Measurements from ENCODE around the gene BCKDK.

BCKDK gene

GRCh38 chr16:31108794-31109558, 790 bp downstream of the BCKDK start:
- no peak for DNase-seq
- Histone ChIP-seq H3K27me3 (no peaks in the 10 kb centered on the region), H3K9me3 (no peaks in the 10 kb centered on the region), H3K36me3 (peaks cover 34% of the 10 kb centered on the region), H3K4me3 (ENCODE audit: low read depth, low read length) (peak overlapping the region; percentile 90), H3K4me1 (no peaks in the 10 kb centered on the region; the same call in 1 of the 2 replicates)
- no peak for TF ChIP-seq CTCF (IDR thresholded peaks at IDR 0.05; ENCODE audit: low read depth, low read length)

- no peak for DNase-seq
- Histone ChIP-seq H3K4me3 (ENCODE audit: low read depth, low read length) (no peak overlapping the region), H3K27me3 (no peaks in the 10 kb centered on the region), H3K9me3 (no peaks in the 10 kb centered on the region), H3K36me3 (peaks cover 34% of the 10 kb centered on the region), H3K4me1 (no peaks in the 10 kb centered on the region; the same call in 1 of the 2 replicates)
- TF ChIP-seq CTCF (IDR thresholded peaks at IDR 0.05; ENCODE audit: low read depth, low read length), result no peak
Observed at GRCh38 chr16:31109622-31110021, 1.4 kb downstream of the BCKDK start.

- no peak for TF ChIP-seq CTCF (IDR thresholded peaks at IDR 0.05; ENCODE audit: low read depth, low read length)
- peaks cover 34% of the 10 kb centered on the region for H3K36me3 ChIP-seq
- H3K9me3 ChIP-seq, result no peaks in the 10 kb centered on the region
- no peak overlapping the region for H3K4me3 ChIP-seq (ENCODE audit: low read depth, low read length)
- H3K27me3 ChIP-seq, result no peaks in the 10 kb centered on the region
- H3K4me1 ChIP-seq, result no peaks in the 10 kb centered on the region; the same call in 1 of the 2 replicates
- DNase-seq, result no peak
Observed at GRCh38 chr16:31110106-31111034, 2.2 kb downstream of the BCKDK start.

GRCh38 chr16:31111881-31112466, 3.8 kb downstream of the BCKDK start:
- Histone ChIP-seq H3K9me3 (no peaks in the 10 kb centered on the region), H3K4me3 (ENCODE audit: low read depth, low read length) (no peak overlapping the region), H3K27me3 (no peaks in the 10 kb centered on the region), H3K4me1 (no peaks in the 10 kb centered on the region; the same call in 1 of the 2 replicates), H3K36me3 (peaks cover 34% of the 10 kb centered on the region)
- DNase-seq, result no peak
- no peak for TF ChIP-seq CTCF (IDR thresholded peaks at IDR 0.05; ENCODE audit: low read depth, low read length)

GRCh38 chr16:31112711-31113110, 4.5 kb downstream of the BCKDK start:
- TF ChIP-seq CTCF (IDR thresholded peaks at IDR 0.05; ENCODE audit: low read depth, low read length), result no peak
- Histone ChIP-seq H3K9me3 (no peaks in the 10 kb centered on the region), H3K4me1 (no peaks in the 10 kb centered on the region), H3K4me3 (ENCODE audit: low read depth, low read length) (no peak overlapping the region), H3K27me3 (no peaks in the 10 kb centered on the region), H3K36me3 (peaks cover 34% of the 10 kb centered on the region)
- no peak for DNase-seq

Data from BE2C (cell line).